Mesothelial cell of epicardium (in vitro differentiated cells): ENCODE measurements around the gene ITGB7. TPM values are rescaled to one million over a fixed set of nuclear protein-coding genes. Genes with fewer than 3 reads are reported as not detected.

Experiments used
- DNase-seq, 2 experiments: peaks; one replicate each; pipeline ENCODE4 v3.0.0; 2021; ENCODE audit warnings: low spot score in 2 of 2; ENCODE audit not compliant: unreplicated experiment in 2 of 2
- H3K27ac Mint-ChIP-seq: 2 replicates; pipeline ENCODE4 v1.8.0; 2021; ENCODE audit warnings: mixed read lengths
- H3K27me3 Mint-ChIP-seq: 2 replicates; pipeline ENCODE4 v1.8.0; 2021; ENCODE audit warnings: low read depth, mixed read lengths
- H3K36me3 Mint-ChIP-seq: 2 replicates; pipeline ENCODE4 v1.8.0; 2021; ENCODE audit warnings: mixed read lengths
- H3K4me1 Mint-ChIP-seq: 2 replicates; pipeline ENCODE4 v1.8.0; 2021; ENCODE audit warnings: mixed read lengths
- H3K4me3 Mint-ChIP-seq: 2 replicates; pipeline ENCODE4 v1.8.0; 2021; ENCODE audit warnings: mild to moderate bottlenecking, moderate library complexity, mixed read lengths
- H3K9me3 Mint-ChIP-seq: 2 replicates; pipeline ENCODE4 v1.8.0; 2021; ENCODE audit warnings: mixed read lengths
- total RNA-seq: library from RNA; stranded (reverse); gene quantifications from 3 replicates; pipeline ENCODE4 v1.2.1, GENCODE V29; 2021
- TF ChIP-seq, protein P1 (sequence below): fragments of 200-600 bp; sonication (generic); IDR thresholded peaks from one replicate; pipeline ENCODE4 v1.5.0; 2021; ENCODE audit warnings: antibody characterized with exemption; ENCODE audit not compliant: unreplicated experiment

ITGB7 gene, protein sequence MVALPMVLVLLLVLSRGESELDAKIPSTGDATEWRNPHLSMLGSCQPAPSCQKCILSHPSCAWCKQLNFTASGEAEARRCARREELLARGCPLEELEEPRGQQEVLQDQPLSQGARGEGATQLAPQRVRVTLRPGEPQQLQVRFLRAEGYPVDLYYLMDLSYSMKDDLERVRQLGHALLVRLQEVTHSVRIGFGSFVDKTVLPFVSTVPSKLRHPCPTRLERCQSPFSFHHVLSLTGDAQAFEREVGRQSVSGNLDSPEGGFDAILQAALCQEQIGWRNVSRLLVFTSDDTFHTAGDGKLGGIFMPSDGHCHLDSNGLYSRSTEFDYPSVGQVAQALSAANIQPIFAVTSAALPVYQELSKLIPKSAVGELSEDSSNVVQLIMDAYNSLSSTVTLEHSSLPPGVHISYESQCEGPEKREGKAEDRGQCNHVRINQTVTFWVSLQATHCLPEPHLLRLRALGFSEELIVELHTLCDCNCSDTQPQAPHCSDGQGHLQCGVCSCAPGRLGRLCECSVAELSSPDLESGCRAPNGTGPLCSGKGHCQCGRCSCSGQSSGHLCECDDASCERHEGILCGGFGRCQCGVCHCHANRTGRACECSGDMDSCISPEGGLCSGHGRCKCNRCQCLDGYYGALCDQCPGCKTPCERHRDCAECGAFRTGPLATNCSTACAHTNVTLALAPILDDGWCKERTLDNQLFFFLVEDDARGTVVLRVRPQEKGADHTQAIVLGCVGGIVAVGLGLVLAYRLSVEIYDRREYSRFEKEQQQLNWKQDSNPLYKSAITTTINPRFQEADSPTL
- total RNA-seq = 3.2 to 4.9 TPM (median 4.6 TPM) in 3 replicates

DNA sequence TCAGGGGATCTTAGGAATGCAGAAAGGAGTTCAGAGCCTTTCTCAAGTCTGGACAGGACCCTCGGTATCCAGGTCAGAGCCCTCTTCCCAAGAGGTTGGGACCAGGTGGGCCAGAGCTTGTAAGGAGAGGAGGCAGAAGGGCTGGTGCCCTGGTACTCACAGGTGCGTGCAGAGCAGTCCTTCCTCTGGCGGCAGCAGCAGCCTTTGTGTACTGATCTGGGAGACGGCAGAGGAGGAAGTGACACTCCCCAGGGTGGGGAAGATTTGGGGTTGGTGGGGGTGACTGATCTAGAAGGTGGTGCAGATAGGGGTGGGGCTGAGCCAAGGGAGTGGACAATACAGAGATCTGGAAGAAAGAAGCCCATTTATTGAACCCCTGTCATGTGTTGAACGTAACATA is at the start of gene ITGB7:
Gene ITGB7 (minus strand): TSS at position 210 of the 400 bp plus-strand sequence. CDS start 6,808 bp downstream, outside the sequence.
- no peaks in the 10 kb centered on the region for H3K9me3 Mint-ChIP-seq
- TF ChIP-seq, protein P1, sequence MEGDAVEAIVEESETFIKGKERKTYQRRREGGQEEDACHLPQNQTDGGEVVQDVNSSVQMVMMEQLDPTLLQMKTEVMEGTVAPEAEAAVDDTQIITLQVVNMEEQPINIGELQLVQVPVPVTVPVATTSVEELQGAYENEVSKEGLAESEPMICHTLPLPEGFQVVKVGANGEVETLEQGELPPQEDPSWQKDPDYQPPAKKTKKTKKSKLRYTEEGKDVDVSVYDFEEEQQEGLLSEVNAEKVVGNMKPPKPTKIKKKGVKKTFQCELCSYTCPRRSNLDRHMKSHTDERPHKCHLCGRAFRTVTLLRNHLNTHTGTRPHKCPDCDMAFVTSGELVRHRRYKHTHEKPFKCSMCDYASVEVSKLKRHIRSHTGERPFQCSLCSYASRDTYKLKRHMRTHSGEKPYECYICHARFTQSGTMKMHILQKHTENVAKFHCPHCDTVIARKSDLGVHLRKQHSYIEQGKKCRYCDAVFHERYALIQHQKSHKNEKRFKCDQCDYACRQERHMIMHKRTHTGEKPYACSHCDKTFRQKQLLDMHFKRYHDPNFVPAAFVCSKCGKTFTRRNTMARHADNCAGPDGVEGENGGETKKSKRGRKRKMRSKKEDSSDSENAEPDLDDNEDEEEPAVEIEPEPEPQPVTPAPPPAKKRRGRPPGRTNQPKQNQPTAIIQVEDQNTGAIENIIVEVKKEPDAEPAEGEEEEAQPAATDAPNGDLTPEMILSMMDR = no peak
- H3K27me3 Mint-ChIP-seq = no peaks in the 10 kb centered on the region
- no peak for DNase-seq
- H3K36me3 Mint-ChIP-seq = peaks cover 8% of the 10 kb centered on the region
- no peak within 1 kb of the TSS for H3K27ac Mint-ChIP-seq
- H3K4me1 Mint-ChIP-seq = no peaks in the 10 kb centered on the region
- no peak within 1 kb of the TSS for H3K4me3 Mint-ChIP-seq

DNA sequence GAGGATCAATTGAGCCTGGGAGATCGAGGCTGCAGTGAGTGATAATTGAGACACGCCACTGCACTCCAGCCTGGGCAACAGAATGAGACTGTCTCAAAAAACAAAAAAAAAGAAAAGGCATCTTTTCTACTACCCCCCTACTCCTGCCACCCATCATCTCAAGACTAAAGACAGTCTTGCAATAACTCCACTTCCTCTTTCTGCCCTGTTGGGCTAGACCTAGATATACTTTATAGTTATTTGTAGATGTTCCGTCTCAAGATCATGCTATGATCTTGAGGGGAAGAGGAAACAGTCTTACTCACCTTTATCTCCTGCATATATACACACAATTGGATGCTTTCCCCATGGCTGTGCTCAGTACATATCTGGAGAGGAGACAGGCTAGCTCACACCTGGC is 48.9 kb upstream of the ITGB7 start:
- H3K4me1 Mint-ChIP-seq = peaks cover 23% of the 10 kb centered on the region
- no peaks in the 10 kb centered on the region for H3K27me3 Mint-ChIP-seq

DNA sequence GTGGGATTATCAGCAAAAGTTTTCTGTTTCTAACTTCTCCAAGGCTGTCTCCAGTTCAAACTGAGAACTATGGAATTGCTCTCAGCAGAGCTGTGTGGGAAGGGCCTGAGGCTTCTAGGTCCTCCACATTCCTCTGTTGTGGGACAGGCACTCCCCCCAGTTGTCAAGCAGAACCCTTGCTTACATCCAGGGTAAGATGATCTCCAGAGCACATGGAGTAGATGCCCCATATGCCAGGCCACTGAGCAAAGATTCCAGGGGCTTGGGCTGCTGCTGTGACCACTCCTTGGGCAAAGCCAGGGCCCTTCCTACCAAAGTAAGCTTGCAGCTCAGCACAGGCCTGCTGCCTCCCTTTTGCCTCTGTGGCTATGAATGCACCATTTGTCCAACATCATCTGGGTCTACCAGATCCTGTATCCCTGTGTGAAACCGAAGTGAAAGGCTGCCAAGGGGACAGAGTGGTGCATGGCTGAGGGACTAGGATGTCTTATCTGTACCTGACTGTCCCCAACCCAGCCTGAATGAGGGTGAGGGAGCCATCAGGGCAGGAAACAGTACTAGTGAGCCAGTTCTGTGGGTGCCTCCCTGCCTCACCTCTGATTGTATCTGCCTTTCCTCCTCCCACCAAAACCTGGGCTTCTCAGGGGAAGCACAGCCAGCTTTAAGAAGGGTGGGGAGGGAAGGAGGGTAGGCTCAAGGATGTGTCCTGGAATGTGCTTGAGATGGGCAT is 47.9 kb upstream of the ITGB7 start:
- Mint-ChIP-seq H3K36me3 (no peaks in the 10 kb centered on the region), H3K9me3 (no peaks in the 10 kb centered on the region), H3K4me3 (no peak overlapping the region), H3K27ac (no peak overlapping the region), H3K27me3 (no peaks in the 10 kb centered on the region), H3K4me1 (peaks cover 24% of the 10 kb centered on the region)
- DNase-seq = no peak
- TF ChIP-seq, protein P1 = no peak

More for the DNA sequence above, 48.9 kb upstream of the ITGB7 start:
- Mint-ChIP-seq H3K27ac (no peak overlapping the region), H3K36me3 (no peaks in the 10 kb centered on the region), H3K4me3 (no peak overlapping the region), H3K9me3 (no peaks in the 10 kb centered on the region)
- DNase-seq = no peak
- TF ChIP-seq, protein P1 = no peak

DNA sequence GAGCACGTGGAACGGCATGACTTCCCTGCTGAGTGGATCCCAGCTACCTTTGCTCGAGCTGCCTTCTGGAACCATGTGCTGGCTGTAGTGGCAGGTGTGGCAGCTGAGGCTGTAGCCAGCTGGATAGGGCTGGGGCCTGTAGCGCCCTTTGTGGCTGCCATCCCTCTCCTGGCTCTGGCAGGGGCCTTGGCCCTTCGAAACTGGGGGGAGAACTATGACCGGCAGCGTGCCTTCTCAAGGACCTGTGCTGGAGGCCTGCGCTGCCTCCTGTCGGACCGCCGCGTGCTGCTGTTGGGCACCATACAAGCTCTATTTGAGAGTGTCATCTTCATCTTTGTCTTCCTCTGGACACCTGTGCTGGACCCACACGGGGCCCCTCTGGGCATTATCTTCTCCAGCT is 46.2 kb upstream of the ITGB7 start:
- H3K4me3 Mint-ChIP-seq = peak overlapping the region; percentile 94
- TF ChIP-seq, protein P1 = no peak
- H3K27me3 Mint-ChIP-seq = no peaks in the 10 kb centered on the region
- H3K4me1 Mint-ChIP-seq = peaks cover 24% of the 10 kb centered on the region
- no peaks in the 10 kb centered on the region for H3K36me3 Mint-ChIP-seq
- peak overlapping the region; percentile 95 for H3K27ac Mint-ChIP-seq
- DNase-seq = no peak
- no peaks in the 10 kb centered on the region for H3K9me3 Mint-ChIP-seq

DNA sequence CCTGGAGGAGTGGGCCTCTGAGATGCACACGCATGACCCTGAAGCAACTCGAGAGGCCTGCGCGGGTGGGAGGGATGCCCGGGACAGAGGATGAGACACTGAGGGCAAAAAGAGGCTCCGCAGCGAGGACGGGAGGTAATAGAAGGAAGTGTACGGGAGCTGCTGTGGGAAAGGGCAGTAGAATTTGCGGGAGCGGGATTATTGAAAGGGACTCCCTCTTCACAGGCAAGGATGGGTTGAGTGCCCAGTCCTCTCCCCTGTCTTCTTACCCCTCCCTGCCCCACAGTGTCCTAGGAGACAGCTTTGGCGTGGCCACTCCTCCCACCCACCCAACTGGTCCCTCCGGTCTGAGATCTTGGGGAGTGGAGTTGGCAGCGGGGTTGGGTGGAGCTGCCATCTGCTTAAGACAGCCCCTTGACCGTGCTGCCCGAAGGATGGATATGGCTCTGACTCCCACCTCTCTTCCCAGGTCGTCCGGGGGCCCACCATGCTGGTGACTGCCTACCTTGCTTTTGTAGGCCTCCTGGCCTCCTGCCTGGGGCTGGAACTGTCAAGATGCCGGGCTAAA is 45.4 kb upstream of the ITGB7 start:
- TF ChIP-seq, protein P1 = no peak
- Mint-ChIP-seq H3K27ac (peak overlapping the region; percentile 95), H3K4me3 (peak overlapping the region; percentile 94), H3K36me3 (no peaks in the 10 kb centered on the region), H3K27me3 (no peaks in the 10 kb centered on the region), H3K4me1 (peaks cover 24% of the 10 kb centered on the region), H3K9me3 (no peaks in the 10 kb centered on the region)
- no peak for DNase-seq
